Right lobe of liver (tissue), 6 donors: ENCODE data around the gene RAP1GAP2. TPM values are rescaled to one million over a fixed set of nuclear protein-coding genes. Genes with fewer than 3 reads are reported as not detected.
"Not testable (repeated sequence)": the region's sequence is repeated elsewhere in the genome, so short reads cannot be mapped to it uniquely, and the experiment has no call there.

Experiments used
- ATAC-seq, 4 donors: fragments of 200-7000 bp; cut with Tn5 transposase; one replicate each; pipeline ENCODE4 v1.9.1; 2020; ENCODE audit warnings: mild to moderate bottlenecking in 4 of 4, moderate library complexity in 4 of 4
- DNase-seq, 3 donors: peaks; one replicate each; pipeline ENCODE4 v3.0.0-alpha.2; 2020
- H3K27ac ChIP-seq, 3 donors: fragments of 200-600 bp; one replicate each; pipeline ENCODE4 v1.8.0; 2022
- H3K27me3 ChIP-seq, 2 donors: fragments of 200-600 bp; one replicate each; pipeline ENCODE4 v1.8.0; 2022
- H3K36me3 ChIP-seq, 4 donors: fragments of 200-600 bp; sonication (generic) in 1 of 4; one replicate each; pipeline versions ENCODE4 v1.5.1 to v1.8.0; 2017 to 2022; ENCODE audit warnings: control low read depth in 1 of 4
- H3K4me1 ChIP-seq, 4 donors: fragments of 200-600 bp; sonication (generic) in 1 of 4; one replicate each; pipeline versions ENCODE4 v1.5.1 to v1.8.0; 2017 to 2022; ENCODE audit warnings: control low read depth in 1 of 4
- H3K4me3 ChIP-seq, 3 donors: fragments of 200-600 bp; one replicate each; pipeline ENCODE4 v1.8.0; 2022
- H3K9me3 ChIP-seq, 4 donors: fragments of 200-600 bp; sonication (generic) in 1 of 4; one replicate each; pipeline versions ENCODE4 v1.5.1 to v1.8.0; 2017 to 2022; ENCODE audit warnings: control low read depth in 1 of 4
- CTCF ChIP-seq, 4 donors: fragments of 200-600 bp in 3 of 4; fragments of 450-650 bp in 1 of 4; IDR thresholded peaks; one replicate each; pipeline versions ENCODE4 v1.5.1 to v1.8.0; 2016 to 2022; ENCODE audit warnings: antibody characterized with exemption in 4 of 4, mild to moderate bottlenecking in 2 of 4
- POLR2A ChIP-seq: fragments of 450-650 bp; IDR thresholded peaks from one replicate; pipeline ENCODE4 v1.6.1; 2017; ENCODE audit warnings: antibody characterized with exemption, mild to moderate bottlenecking
- WGBS: methylation state at CpG from one replicate; pipeline ENCODE4 v1.1.6; 2018; ENCODE audit warnings: low coverage, low lambda C conversion rate; ENCODE audit not compliant: insufficient coverage; ENCODE audit errors: missing lambda C conversion rate; 5-methylcytosine and 5-hydroxymethylcytosine counted together
- intact Hi-C, 2 donors: fragments of 100-400 bp; cut with DNase I; formaldehyde crosslinking; loops; one replicate each; pipeline versions ENCODE4 v1.11.2 to v1.14.1; 2022
- total RNA-seq, 6 experiments: library from RNA; depleted of rRNA in 2 of 6; stranded (reverse); fragments of >200 nt in 2 of 6; fragmentation: NEBNext Ultra II Directional in 3 of 6; extraction: Animal tissue kit (Norgen Biotek cat#: 25700) in 3 of 6; gene quantifications; one replicate each; pipeline versions ENCODE4 v1.1.0 to v1.2.4, GENCODE V29; 2016 to 2023
- donor health status: DM: no; HTN: yes; CAD: no.
- donor health status: DM: no; HTN: no; CAD: no.
- donor health status: DM: no; HTN: no; CAD: no.
- donor health status: DM: no; HTN: yes; CAD: no.
- donor health status: DM: no; HTN: yes; CAD: no.

Gene RAP1GAP2
- total RNA-seq, 6 experiments from 2014 or later: 1.0 to 3.8 (median 1.8) TPM

- no peak overlapping the region for H3K27ac ChIP-seq
- no peak overlapping the region for H3K4me3 ChIP-seq
- no peaks in the 10 kb centered on the region for H3K4me1 ChIP-seq
- intact Hi-C loops: no loop called here
- DNase-seq (peak in 2 of 3 donors; percentile 18 to 41), ATAC-seq (no peak)
- H3K36me3 ChIP-seq: no peaks in the 10 kb centered on the region
- WGBS: no CpG with 5 or more reads among the region's 6 CpGs
- TF ChIP-seq POLR2A: no peak
- H3K27me3 ChIP-seq: no peaks in the 10 kb centered on the region
- H3K9me3 ChIP-seq: no peaks in the 10 kb centered on the region
Observed at GRCh38 chr17:2994441-2994840, 198.2 kb downstream of the RAP1GAP2 start.

- Histone ChIP-seq H3K27ac (no peak overlapping the region), H3K4me3 (no peak overlapping the region), H3K4me1 (no peaks in the 10 kb centered on the region), H3K27me3 (no peaks in the 10 kb centered on the region), H3K9me3 (no peaks in the 10 kb centered on the region), H3K36me3 (no peaks in the 10 kb centered on the region)
- intact Hi-C loops: no loop called here
- no peak for TF ChIP-seq POLR2A
- no peak for TF ChIP-seq CTCF (IDR thresholded peaks at IDR 0.05)
- 52% methylated on average over 8 of the region's 22 CpGs for WGBS
- DNase-seq: peak in 1 of 3 donors; percentile 37
- ATAC-seq: no peak
Observed at GRCh38 chr17:2995377-2995776, 199.1 kb downstream of the RAP1GAP2 start.

- ATAC-seq (no peak), DNase-seq (peak in 1 of 3 donors; percentile 46)
- H3K36me3 ChIP-seq: no peaks in the 10 kb centered on the region
- intact Hi-C loops: no loop called here
- 61% methylated on average over 10 of the region's 17 CpGs for WGBS
- H3K27ac ChIP-seq: no peak overlapping the region
- no peaks in the 10 kb centered on the region for H3K27me3 ChIP-seq
- H3K9me3 ChIP-seq: no peaks in the 10 kb centered on the region
- no peaks in the 10 kb centered on the region for H3K4me1 ChIP-seq
- no peak overlapping the region for H3K4me3 ChIP-seq
- TF ChIP-seq CTCF (IDR thresholded peaks at IDR 0.05) (no peak), POLR2A (no peak)
Observed at GRCh38 chr17:2995886-2996809, 199.9 kb downstream of the RAP1GAP2 start.

- intact Hi-C loops: no loop called here
- H3K36me3 ChIP-seq: no peaks in the 10 kb centered on the region
- TF ChIP-seq POLR2A (no peak), CTCF (IDR thresholded peaks at IDR 0.05) (no peak)
- H3K27ac ChIP-seq: no peak overlapping the region
- no peaks in the 10 kb centered on the region for H3K9me3 ChIP-seq
- no peak overlapping the region for H3K4me3 ChIP-seq
- 44% methylated on average over 4 of the region's 11 CpGs for WGBS
- DNase-seq (peak in 1 of 3 donors; percentile 27), ATAC-seq (no peak)
- no peaks in the 10 kb centered on the region for H3K4me1 ChIP-seq
- H3K27me3 ChIP-seq: no peaks in the 10 kb centered on the region
Observed at GRCh38 chr17:2996810-2997670, 200.8 kb downstream of the RAP1GAP2 start.

GRCh38 chr17:2998469-2998901 lies 202.2 kb downstream of the RAP1GAP2 start:
- DNase-seq, H3K27ac ChIP-seq, H3K36me3 ChIP-seq, H3K27me3 ChIP-seq, H3K4me3 ChIP-seq, intact Hi-C loops, H3K4me1 ChIP-seq, H3K9me3 ChIP-seq, ATAC-seq: not testable (repeated sequence)
- 84% methylated on average over 9 of the region's 9 CpGs for WGBS
